Thyroid gland (tissue), 4 donors: Measurements from ENCODE around the gene ACP6. TPM values are rescaled to one million over a fixed set of nuclear protein-coding genes. Genes with fewer than 3 reads are reported as not detected.

Experiments
- DNase-seq, 2 donors: peaks; one replicate each; pipeline ENCODE4 v3.0.0-alpha.2; 2019
- H3K27ac ChIP-seq, 3 donors: fragments of 200-600 bp; sonication (generic); 1 replicate in 2 of 3; 2 replicates in 1 of 3; pipeline ENCODE4 v1.5.1; 2016 to 2019; ENCODE audit warnings: mild to moderate bottlenecking in 1 of 3, moderate library complexity in 1 of 3
- H3K27me3 ChIP-seq: fragments of 200-600 bp; sonication (generic); one replicate; pipeline ENCODE4 v1.5.1; 2019
- H3K36me3 ChIP-seq, 2 donors: fragments of 200-600 bp; sonication (generic); one replicate each; pipeline ENCODE4 v1.5.1; 2016 to 2019
- H3K4me1 ChIP-seq, 2 donors: fragments of 200-600 bp; sonication (generic); one replicate each; pipeline ENCODE4 v1.5.1; 2017 to 2019
- H3K4me3 ChIP-seq, 3 donors: fragments of 200-600 bp; sonication (generic); replicated peaks in 1 of 3; 1 replicate in 2 of 3; 2 replicates in 1 of 3; pipeline ENCODE4 v1.5.1; 2016; ENCODE audit warnings: mild to moderate bottlenecking in 1 of 3
- H3K9me3 ChIP-seq: fragments of 200-600 bp; sonication (generic); one replicate; pipeline ENCODE4 v1.5.1; 2017
- CTCF ChIP-seq, 6 experiments: fragments of 200-600 bp in 3 of 6; fragments of 450-650 bp in 3 of 6; sonication (generic) in 3 of 6; IDR thresholded peaks; one replicate each; pipeline ENCODE4 v1.5.1; 2016 to 2019; ENCODE audit warnings: antibody characterized with exemption in 6 of 6, mild to moderate bottlenecking in 2 of 6, inconsistent platforms in 1 of 6, moderate library complexity in 1 of 6
- POLR2A ChIP-seq, 2 donors: fragments of 450-650 bp; IDR thresholded peaks; one replicate each; pipeline ENCODE4 v1.6.1; 2017; ENCODE audit warnings: antibody characterized with exemption in 2 of 2, mild to moderate bottlenecking in 2 of 2, moderate library complexity in 1 of 2
- whole genome bisulfite sequencing, 2 donors: methylation state at CpG; one replicate each; pipeline ENCODE4 v1.1.5; 2017; 5-methylcytosine and 5-hydroxymethylcytosine counted together
- intact Hi-C: fragments of 100-400 bp; cut with DNase I; formaldehyde crosslinking; loops from one replicate; pipeline ENCODE4 v1.15.1; 2023
- total RNA-seq, 4 donors: library from RNA; depleted of rRNA; stranded (reverse); fragments of >200 nt; gene quantifications; one replicate each; pipeline ENCODE4 v1.2.3, GENCODE V29; 2016

Gene ACP6
- total RNA-seq, 4 donors from 2014 or later, result 28.9 to 36.0 (median 31.5) TPM

- no peak for TF ChIP-seq CTCF (IDR thresholded peaks at IDR 0.05)
- TF ChIP-seq POLR2A (IDR thresholded peaks at IDR 0.05), result no peak
- Histone ChIP-seq H3K27ac (no peak overlapping the region), H3K4me1 (no peaks in the 10 kb centered on the region), H3K4me3 (no peak overlapping the region), H3K9me3 (no peaks in the 10 kb centered on the region), H3K27me3 (no peaks in the 10 kb centered on the region), H3K36me3 (no peaks in the 10 kb centered on the region)
- no peak for DNase-seq
- intact Hi-C loops, result no loop called here
- 83 to 87% methylated on average over 1 of the region's 1 CpG for WGBS, 2 donors
Measured at GRCh38 chr1:147635342-147635741, 35.0 kb downstream of the ACP6 start.

GRCh38 chr1:147634645-147635044 is 35.7 kb downstream of the ACP6 start:
- no peaks in the 10 kb centered on the region for H3K27me3 ChIP-seq
- no peaks in the 10 kb centered on the region for H3K4me1 ChIP-seq
- TF ChIP-seq POLR2A (IDR thresholded peaks at IDR 0.05) (no peak), CTCF (IDR thresholded peaks at IDR 0.05) (no peak)
- H3K9me3 ChIP-seq, result no peaks in the 10 kb centered on the region
- no peak overlapping the region for H3K27ac ChIP-seq
- intact Hi-C loops, result no loop called here
- H3K4me3 ChIP-seq, result no peak overlapping the region
- DNase-seq, result no peak
- H3K36me3 ChIP-seq, result no peaks in the 10 kb centered on the region

GRCh38 chr1:147633759-147634158 is 36.6 kb downstream of the ACP6 start:
- no peak for TF ChIP-seq POLR2A (IDR thresholded peaks at IDR 0.05)
- TF ChIP-seq CTCF (IDR thresholded peaks at IDR 0.05), result no peak
- intact Hi-C loops, result no loop called here
- 97 to 98% methylated on average over 1 of the region's 1 CpG for WGBS, 2 donors
- no peak for DNase-seq
- Histone ChIP-seq H3K27ac (no peak overlapping the region), H3K4me1 (no peaks in the 10 kb centered on the region), H3K4me3 (no peak overlapping the region), H3K36me3 (no peaks in the 10 kb centered on the region), H3K27me3 (no peaks in the 10 kb centered on the region), H3K9me3 (no peaks in the 10 kb centered on the region)

- no peak for DNase-seq
- Histone ChIP-seq H3K27ac (no peak overlapping the region), H3K36me3 (no peaks in the 10 kb centered on the region), H3K4me1 (peaks cover 0 to 7% of the 10 kb centered on the region in 2 donors), H3K9me3 (no peaks in the 10 kb centered on the region), H3K4me3 (no peak overlapping the region), H3K27me3 (no peaks in the 10 kb centered on the region)
- intact Hi-C loops, result no loop called here
- TF ChIP-seq POLR2A (IDR thresholded peaks at IDR 0.05) (no peak), CTCF (IDR thresholded peaks at IDR 0.05) (no peak)
- whole genome bisulfite sequencing, 2 donors, result 87 to 90% methylated on average over 3 of the region's 3 CpGs
Measured at GRCh38 chr1:147631839-147632238, 38.5 kb downstream of the ACP6 start.

- no peak for DNase-seq
- Histone ChIP-seq H3K36me3 (no peaks in the 10 kb centered on the region), H3K4me3 (no peak overlapping the region), H3K27ac (no peak overlapping the region), H3K27me3 (no peaks in the 10 kb centered on the region), H3K4me1 (peaks cover 0 to 7% of the 10 kb centered on the region in 2 donors), H3K9me3 (no peaks in the 10 kb centered on the region)
- intact Hi-C loops, result no loop called here
- WGBS, 2 donors, result 89 to 95% methylated on average over 6 of the region's 6 CpGs
- TF ChIP-seq POLR2A (IDR thresholded peaks at IDR 0.05) (no peak), CTCF (IDR thresholded peaks at IDR 0.05) (no peak)
Measured at GRCh38 chr1:147630447-147630846, 39.9 kb downstream of the ACP6 start.
